ENCODE measurements around the gene SLC10A7. TPM values are rescaled to one million over a fixed set of nuclear protein-coding genes. Genes with fewer than 3 reads are reported as not detected.

The SLC10A7 gene
- total and polyA plus RNA-seq, 2 experiments from 2014 or later = 0.81 to 4.3 TPM

DNA sequence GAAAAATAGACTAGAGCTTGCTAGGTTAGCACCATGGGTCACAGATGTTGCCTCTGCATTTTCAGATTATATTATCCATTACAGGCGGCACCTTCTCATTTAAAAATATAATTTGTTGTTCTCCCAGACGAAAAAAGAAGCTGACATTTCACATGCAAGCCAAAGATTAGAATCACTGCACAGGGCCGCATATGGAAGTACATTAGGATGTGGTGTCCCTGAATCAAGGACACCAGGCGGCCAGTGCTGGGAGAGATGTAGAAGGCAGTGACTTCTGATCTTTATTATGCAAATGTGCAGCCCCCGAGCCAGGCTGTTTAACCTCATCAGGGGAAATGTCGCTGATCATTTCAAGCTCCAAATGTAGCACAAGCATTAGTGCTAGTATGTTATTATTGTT, 284.6 kb downstream of the SLC10A7 start (continued):
- TF ChIP-seq, protein P1, sequence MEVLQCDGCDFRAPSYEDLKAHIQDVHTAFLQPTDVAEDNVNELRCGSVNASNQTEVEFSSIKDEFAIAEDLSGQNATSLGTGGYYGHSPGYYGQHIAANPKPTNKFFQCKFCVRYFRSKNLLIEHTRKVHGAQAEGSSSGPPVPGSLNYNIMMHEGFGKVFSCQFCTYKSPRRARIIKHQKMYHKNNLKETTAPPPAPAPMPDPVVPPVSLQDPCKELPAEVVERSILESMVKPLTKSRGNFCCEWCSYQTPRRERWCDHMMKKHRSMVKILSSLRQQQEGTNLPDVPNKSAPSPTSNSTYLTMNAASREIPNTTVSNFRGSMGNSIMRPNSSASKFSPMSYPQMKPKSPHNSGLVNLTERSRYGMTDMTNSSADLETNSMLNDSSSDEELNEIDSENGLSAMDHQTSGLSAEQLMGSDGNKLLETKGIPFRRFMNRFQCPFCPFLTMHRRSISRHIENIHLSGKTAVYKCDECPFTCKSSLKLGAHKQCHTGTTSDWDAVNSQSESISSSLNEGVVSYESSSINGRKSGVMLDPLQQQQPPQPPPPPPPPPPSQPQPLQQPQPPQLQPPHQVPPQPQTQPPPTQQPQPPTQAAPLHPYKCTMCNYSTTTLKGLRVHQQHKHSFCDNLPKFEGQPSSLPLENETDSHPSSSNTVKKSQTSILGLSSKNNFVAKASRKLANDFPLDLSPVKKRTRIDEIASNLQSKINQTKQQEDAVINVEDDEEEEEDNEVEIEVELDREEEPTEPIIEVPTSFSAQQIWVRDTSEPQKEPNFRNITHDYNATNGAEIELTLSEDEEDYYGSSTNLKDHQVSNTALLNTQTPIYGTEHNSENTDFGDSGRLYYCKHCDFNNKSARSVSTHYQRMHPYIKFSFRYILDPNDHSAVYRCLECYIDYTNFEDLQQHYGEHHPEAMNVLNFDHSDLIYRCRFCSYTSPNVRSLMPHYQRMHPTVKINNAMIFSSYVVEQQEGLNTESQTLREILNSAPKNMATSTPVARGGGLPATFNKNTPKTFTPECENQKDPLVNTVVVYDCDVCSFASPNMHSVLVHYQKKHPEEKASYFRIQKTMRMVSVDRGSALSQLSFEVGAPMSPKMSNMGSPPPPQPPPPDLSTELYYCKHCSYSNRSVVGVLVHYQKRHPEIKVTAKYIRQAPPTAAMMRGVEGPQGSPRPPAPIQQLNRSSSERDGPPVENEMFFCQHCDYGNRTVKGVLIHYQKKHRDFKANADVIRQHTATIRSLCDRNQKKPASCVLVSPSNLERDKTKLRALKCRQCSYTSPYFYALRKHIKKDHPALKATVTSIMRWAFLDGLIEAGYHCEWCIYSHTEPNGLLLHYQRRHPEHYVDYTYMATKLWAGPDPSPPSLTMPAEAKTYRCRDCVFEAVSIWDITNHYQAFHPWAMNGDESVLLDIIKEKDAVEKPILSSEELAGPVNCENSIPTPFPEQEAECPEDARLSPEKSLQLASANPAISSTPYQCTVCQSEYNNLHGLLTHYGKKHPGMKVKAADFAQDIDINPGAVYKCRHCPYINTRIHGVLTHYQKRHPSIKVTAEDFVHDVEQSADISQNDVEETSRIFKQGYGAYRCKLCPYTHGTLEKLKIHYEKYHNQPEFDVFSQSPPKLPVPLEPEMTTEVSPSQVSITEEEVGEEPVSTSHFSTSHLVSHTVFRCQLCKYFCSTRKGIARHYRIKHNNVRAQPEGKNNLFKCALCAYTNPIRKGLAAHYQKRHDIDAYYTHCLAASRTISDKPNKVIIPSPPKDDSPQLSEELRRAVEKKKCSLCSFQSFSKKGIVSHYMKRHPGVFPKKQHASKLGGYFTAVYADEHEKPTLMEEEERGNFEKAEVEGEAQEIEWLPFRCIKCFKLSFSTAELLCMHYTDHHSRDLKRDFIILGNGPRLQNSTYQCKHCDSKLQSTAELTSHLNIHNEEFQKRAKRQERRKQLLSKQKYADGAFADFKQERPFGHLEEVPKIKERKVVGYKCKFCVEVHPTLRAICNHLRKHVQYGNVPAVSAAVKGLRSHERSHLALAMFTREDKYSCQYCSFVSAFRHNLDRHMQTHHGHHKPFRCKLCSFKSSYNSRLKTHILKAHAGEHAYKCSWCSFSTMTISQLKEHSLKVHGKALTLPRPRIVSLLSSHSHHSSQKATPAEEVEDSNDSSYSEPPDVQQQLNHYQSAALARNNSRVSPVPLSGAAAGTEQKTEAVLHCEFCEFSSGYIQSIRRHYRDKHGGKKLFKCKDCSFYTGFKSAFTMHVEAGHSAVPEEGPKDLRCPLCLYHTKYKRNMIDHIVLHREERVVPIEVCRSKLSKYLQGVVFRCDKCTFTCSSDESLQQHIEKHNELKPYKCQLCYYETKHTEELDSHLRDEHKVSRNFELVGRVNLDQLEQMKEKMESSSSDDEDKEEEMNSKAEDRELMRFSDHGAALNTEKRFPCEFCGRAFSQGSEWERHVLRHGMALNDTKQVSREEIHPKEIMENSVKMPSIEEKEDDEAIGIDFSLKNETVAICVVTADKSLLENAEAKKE (CRISPR knock-in tag; IDR thresholded peaks at IDR 0.05) = no peak
- TF ChIP-seq ZNF331 (CRISPR knock-in tag; IDR thresholded peaks at IDR 0.05; ENCODE audit: low read depth) (no peak), ZNF114 (CRISPR knock-in tag; IDR thresholded peaks at IDR 0.05) (no peak), NANOG (IDR thresholded peaks at IDR 0.05; ENCODE audit: borderline replicate concordance) (no peak), CREB1 (CRISPR knock-in tag; IDR thresholded peaks at IDR 0.05; ENCODE audit: low read depth) (no peak), POLR2AphosphoS5 (IDR thresholded peaks at IDR 0.05; ENCODE audit: low read depth) (no peak), EZH2 (IDR thresholded peaks at IDR 0.05; ENCODE audit: low read depth, unreplicated experiment) (no peak), STAT1 (IDR thresholded peaks at IDR 0.05; ENCODE audit: unreplicated experiment) (no peak)

DNA sequence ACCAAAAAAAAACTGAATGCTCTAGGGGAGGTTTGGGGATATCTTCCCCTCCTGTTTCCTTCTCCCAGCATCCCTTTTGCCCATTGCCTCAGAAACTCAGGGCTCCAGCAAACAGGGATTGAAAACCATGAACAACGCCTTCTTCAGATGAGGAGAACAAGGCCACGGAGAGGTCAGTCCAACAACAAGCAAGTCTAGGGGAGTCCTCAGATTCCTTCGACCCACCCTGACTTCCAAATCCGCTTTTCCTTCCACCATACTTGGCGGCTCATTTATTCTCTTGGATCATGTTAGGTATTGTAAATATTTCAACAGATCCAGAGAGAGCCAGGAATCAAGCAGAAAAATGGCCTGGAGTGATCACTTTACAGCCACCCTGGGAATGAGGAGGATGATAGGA, 285.5 kb downstream of the SLC10A7 start:
- no peak for DNase-seq (ENCODE audit: low spot score)
- H3K4me1 ChIP-seq (ENCODE audit: insufficient read depth) = peaks cover 6% of the 10 kb centered on the region
- TF ChIP-seq EZH2phosphoT487 (IDR thresholded peaks at IDR 0.05; ENCODE audit: unreplicated experiment) = no peak
- no peak for TF ChIP-seq ZNF114 (CRISPR knock-in tag; IDR thresholded peaks at IDR 0.05)
- TF ChIP-seq STAT1 (IDR thresholded peaks at IDR 0.05; ENCODE audit: unreplicated experiment) = no peak
- TF ChIP-seq REST (IDR thresholded peaks at IDR 0.05; ENCODE audit: unreplicated experiment) = no peak
- TF ChIP-seq JUNB (IDR thresholded peaks at IDR 0.05; ENCODE audit: unreplicated experiment) = no peak
- no peak for TF ChIP-seq ZNF331 (CRISPR knock-in tag; IDR thresholded peaks at IDR 0.05; ENCODE audit: low read depth)
- TF ChIP-seq NANOG (IDR thresholded peaks at IDR 0.05; ENCODE audit: borderline replicate concordance) = no peak
- no peak for TF ChIP-seq CTCF (conservative IDR thresholded peaks at IDR 0.05; ENCODE audit: low read depth in 2 of 2)
- no peak for TF ChIP-seq ETS1 (IDR thresholded peaks at IDR 0.05)

More for the DNA sequence above, 285.5 kb downstream of the SLC10A7 start:
- Mint-ChIP-seq H3K4me1 (peaks cover 9% of the 10 kb centered on the region; the same call in 2 of the 3 replicates), H3K4me3 (no peak overlapping the region), H3K9me3 (peaks cover 2% of the 10 kb centered on the region; the same call in 1 of the 3 replicates), H3K27ac (no peak overlapping the region), H3K27me3 (ENCODE audit: insufficient read depth, low read depth, poor library complexity) (no peaks in the 10 kb centered on the region), H3K36me3 (ENCODE audit: low read depth) (no peaks in the 10 kb centered on the region)
- H3K27me3 ChIP-seq (ENCODE audit: insufficient read depth) = no peaks in the 10 kb centered on the region
- no peaks in the 10 kb centered on the region for H4K20me1 ChIP-seq (replicated peaks; ENCODE audit: insufficient read depth)
- H3K79me2 ChIP-seq (replicated peaks; ENCODE audit: insufficient read depth) = no peaks in the 10 kb centered on the region
- H2AFZ ChIP-seq = no peak overlapping the region
- H3K4me2 ChIP-seq = no peak overlapping the region
- H3K9me2 ChIP-seq (ENCODE audit: insufficient read depth) = peaks cover 5% of the 10 kb centered on the region; the same call in 1 of the 2 replicates
- H3K27ac ChIP-seq (ENCODE audit: low read depth) = no peak overlapping the region
- ATAC-seq = no peak
- H3K36me3 ChIP-seq (ENCODE audit: insufficient read depth) = no peaks in the 10 kb centered on the region
- H3K4me3 ChIP-seq = no peak overlapping the region
- H3F3A ChIP-seq (replicated peaks; ENCODE audit: low read depth) = no peaks in the 10 kb centered on the region

Measured in GM23338 (cell line).